GM18526 (cell line): ENCODE results near the gene CLCF1.
A peak's percentile ranks its signal among the peaks of the same experiment; 100 is the strongest.

Experiments used
- POLR2A ChIP-seq: IDR thresholded peaks from 3 replicates; pipeline ENCODE4 v1.6.1; 2011; ENCODE audit not compliant: insufficient read length; ENCODE audit errors: extremely low read depth

Gene CLCF1

DNA sequence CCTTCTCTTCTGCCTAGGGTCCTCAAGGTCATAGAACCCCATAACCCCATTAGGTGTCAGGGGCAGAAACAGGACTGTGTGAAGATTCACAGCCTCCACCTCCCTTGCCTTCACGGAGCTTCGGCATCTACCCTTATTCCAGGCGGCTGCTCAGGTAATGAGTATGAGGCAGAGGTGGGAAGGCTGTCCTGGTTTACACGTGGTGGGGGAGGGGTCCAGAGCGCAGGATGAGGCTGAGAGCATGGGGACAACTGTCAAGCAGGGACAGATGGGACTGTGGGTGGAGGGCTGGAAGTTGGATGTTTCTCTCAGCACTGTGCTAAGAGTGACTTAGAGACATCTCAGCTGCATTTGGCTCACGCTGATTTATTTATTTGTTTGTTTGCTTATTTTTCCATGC, 14.1 kb upstream of the CLCF1 start:
- no peak for TF ChIP-seq POLR2A

GRCh38 chr11:67387069-67387468, 13.7 kb upstream of the CLCF1 start:
- TF ChIP-seq POLR2A, result no peak

DNA sequence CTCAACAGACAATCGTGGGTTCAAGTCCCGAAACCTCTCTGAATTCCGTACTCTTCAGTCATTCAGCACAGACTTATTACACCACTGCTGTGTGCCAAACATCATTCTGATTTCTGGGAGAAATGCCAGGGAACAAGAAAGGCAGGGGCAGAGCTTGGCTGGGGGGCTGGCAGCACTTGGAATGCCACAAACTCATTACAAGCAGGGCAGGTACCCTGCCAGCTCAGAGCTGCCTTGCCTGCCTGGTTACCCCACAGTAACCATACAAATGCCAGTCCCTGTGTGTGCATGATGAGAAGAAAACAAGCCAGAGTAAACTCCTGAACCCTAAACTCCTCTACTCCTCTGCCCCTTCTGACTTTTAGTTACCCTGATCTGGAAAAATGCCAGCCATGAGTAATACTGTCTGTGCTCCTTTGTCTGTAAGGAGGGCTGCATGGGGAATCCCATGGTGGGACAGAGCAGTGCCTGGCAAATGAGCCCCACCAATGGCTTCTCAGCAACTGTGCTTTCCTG, 11.5 kb upstream of the CLCF1 start:
- TF ChIP-seq POLR2A, result no peak

DNA sequence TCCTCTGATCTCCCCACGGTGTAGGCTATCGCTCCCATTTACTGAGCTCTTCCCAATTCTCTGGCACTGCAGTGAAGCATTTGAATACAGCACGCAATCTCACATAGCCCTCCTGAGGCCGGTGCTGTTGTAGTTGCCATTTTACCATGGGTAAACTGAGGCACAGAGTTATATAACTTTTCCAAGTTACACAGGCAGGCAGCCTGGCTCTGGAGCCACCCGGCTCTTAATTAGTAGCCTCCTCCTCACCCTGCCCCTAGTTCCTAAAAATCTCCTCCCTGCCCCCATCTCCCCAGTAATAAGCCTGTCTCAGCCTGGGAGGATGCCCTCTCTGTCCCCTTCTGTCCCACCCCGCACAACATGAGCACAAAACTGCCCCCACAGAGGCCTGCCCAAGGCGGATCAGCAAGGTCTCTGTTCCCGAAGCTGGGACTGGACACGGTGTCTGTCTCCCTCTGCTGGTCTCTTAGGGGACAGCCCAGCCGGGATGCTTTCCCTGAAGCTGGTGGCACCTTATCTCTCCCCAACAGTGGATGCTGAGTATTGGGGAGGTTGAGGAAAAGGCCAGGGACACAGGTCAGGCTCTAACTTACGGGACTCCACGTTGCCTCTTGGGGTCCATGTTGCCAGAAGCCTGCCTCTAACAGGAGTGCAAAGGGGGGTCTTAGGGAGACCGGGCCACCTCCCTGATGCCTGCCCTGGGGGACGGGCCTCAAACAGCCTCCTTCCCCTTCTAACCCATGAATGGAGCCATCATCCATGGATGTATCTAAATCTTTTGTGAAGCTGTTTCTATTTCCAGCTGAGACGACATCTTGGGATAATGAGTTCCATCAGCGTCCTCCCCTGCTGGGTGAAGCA, 9.1 kb upstream of the CLCF1 start:
- no peak for TF ChIP-seq POLR2A

- peak; percentile 25 for TF ChIP-seq POLR2A
Measured at GRCh38 chr11:67381244-67381972, 8.0 kb upstream of the CLCF1 start.

GRCh38 chr11:67379061-67380058, 6.0 kb upstream of the CLCF1 start:
- TF ChIP-seq POLR2A, result no peak

DNA sequence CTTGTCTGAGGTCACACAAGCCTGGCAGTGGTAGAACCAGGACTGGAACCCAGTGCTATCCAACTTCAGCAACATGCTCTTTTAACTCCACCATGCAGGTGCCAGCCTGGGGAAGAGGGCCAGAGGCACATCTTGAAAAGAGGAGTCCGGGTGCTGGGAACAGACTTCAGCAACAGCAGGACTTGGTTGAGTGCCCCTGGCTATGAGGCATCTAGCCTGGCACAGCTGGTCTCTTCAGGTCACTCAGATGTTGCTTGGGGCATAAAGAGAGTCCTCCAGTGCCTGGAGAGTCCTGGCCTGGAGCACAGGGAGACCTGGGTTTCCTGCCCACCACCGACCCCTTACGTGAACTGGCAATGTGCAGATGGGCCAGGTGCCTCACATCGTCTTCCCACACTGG, 5.1 kb upstream of the CLCF1 start:
- no peak for TF ChIP-seq POLR2A

- TF ChIP-seq POLR2A, result no peak
Measured at GRCh38 chr11:67376873-67377808, 3.7 kb upstream of the CLCF1 start.

GRCh38 chr11:67376063-67376820, 2.8 kb upstream of the CLCF1 start:
- no peak for TF ChIP-seq POLR2A

- TF ChIP-seq POLR2A, result no peak
Measured at GRCh38 chr11:67375320-67376055, 2.1 kb upstream of the CLCF1 start.

DNA sequence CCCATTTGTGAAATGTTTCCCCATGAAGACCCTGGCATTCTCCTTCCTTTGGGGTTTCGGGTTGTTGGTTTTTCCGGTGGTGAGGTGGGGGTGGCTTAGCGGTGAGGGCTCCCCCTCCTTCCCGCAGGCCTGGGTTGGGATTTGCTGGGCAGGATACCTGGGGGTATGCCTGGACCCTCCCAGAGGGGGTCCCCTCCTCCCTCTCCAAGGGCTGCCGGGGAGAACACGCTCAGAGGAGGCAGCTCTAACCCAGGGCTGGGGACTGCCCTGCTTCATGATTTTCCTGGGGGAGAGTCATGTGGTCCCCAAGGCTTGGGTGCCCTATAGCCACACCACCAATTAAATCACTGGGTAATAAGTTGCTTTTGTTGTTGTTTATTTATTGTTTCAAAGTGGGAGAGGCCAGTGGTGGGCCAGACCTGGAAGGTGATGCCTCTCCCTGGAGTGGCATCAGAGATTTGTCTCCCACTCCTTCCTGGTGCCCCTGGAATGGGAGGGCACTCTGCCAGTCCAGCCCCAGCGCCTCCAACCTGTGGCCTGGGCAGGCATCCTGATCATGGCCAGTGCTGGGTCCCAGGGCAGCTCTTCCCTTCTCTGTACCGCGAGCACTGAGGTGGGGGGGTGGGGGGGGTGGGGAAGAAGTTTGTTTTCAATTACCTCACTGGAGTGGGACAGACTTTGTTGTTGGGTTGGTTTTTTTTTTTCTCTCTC, 1.3 kb upstream of the CLCF1 start:
- TF ChIP-seq POLR2A, result no peak
